Adrenal gland (tissue), 5 donors: ENCODE data around the gene ME1.

Experiments used
- POLR2A ChIP-seq, 2 donors: fragments of 450-650 bp; IDR thresholded peaks; one replicate each; pipeline ENCODE4 v1.6.1; 2017; ENCODE audit warnings: antibody characterized with exemption in 2 of 2, mild to moderate bottlenecking in 2 of 2, moderate library complexity in 1 of 2
- TF ChIP-seq, protein P1 (sequence below), 6 experiments: fragments of 450-650 bp in 4 of 6; fragments of 200-600 bp in 2 of 6; sonication (generic) in 1 of 6; IDR thresholded peaks; 1 replicate in 5 of 6; 2 replicates in 1 of 6; pipeline versions ENCODE4 v1.5.1 to v1.8.0; 2016 to 2021; ENCODE audit warnings: antibody characterized with exemption in 6 of 6, mild to moderate bottlenecking in 2 of 6, moderate library complexity in 1 of 6
- donor health status: DM: no; HTN: no; CAD: no.

DNA sequence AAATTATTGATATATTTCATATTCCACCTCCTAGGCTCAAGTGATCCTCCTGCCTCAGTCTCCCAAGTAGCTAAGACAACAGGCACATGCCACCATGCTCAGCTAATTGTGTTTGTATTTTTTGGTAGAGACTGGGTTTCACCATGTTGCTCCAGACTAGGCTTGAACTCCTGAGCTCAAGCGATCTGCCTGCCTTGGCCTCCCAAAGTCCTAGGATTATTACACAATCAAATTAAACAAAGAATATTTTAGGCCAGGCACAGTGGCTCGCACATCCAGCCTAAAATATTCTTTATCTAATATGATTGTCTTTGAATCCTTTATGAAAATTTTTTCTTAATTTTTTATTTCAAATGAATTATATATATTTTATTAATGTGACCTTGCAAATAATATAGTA is 17.8 kb downstream of the ME1 start:
- TF ChIP-seq, protein P1, sequence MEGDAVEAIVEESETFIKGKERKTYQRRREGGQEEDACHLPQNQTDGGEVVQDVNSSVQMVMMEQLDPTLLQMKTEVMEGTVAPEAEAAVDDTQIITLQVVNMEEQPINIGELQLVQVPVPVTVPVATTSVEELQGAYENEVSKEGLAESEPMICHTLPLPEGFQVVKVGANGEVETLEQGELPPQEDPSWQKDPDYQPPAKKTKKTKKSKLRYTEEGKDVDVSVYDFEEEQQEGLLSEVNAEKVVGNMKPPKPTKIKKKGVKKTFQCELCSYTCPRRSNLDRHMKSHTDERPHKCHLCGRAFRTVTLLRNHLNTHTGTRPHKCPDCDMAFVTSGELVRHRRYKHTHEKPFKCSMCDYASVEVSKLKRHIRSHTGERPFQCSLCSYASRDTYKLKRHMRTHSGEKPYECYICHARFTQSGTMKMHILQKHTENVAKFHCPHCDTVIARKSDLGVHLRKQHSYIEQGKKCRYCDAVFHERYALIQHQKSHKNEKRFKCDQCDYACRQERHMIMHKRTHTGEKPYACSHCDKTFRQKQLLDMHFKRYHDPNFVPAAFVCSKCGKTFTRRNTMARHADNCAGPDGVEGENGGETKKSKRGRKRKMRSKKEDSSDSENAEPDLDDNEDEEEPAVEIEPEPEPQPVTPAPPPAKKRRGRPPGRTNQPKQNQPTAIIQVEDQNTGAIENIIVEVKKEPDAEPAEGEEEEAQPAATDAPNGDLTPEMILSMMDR (IDR thresholded peaks at IDR 0.05): no peak
- no peak for TF ChIP-seq POLR2A (IDR thresholded peaks at IDR 0.05)
